MM.1S (cell line): Measurements from ENCODE around the gene TSHZ2.

ENCODE experiments used
- DNase-seq: peaks from one replicate; pipeline ENCODE4 v3.0.0-alpha.2; 2015
- H2AFZ ChIP-seq: fragments of 300-600 bp; sonication (generic); 2 replicates; pipeline ENCODE4 v1.6.0; 2016; ENCODE audit warnings: antibody characterized with exemption, low read length
- H3F3A ChIP-seq: fragments of 300-600 bp; sonication (generic); 2 replicates; pipeline ENCODE4 v1.6.1; 2016; ENCODE audit warnings: mild to moderate bottlenecking, antibody characterized with exemption, low read length, moderate library complexity, mixed read lengths; ENCODE audit not compliant: insufficient read depth
- H3K27ac ChIP-seq: fragments of 300-600 bp; sonication (generic); 2 replicates; pipeline ENCODE4 v1.5.1; 2016; ENCODE audit warnings: mild to moderate bottlenecking, low read length
- H3K27me3 ChIP-seq: fragments of 300-600 bp; sonication (generic); replicated peaks from 2 replicates; pipeline ENCODE4 v1.6.0; 2016; ENCODE audit warnings: low read length; ENCODE audit not compliant: insufficient read depth
- H3K36me3 ChIP-seq: fragments of 300-600 bp; sonication (generic); replicated peaks from 2 replicates; pipeline ENCODE4 v1.6.1; 2016; ENCODE audit warnings: mild to moderate bottlenecking, low read length, mixed read lengths; ENCODE audit not compliant: insufficient read depth
- H3K4me1 ChIP-seq: fragments of 300-600 bp; sonication (generic); 2 replicates; pipeline ENCODE4 v1.6.1; 2016; ENCODE audit warnings: low read length, mixed read lengths
- H3K4me2 ChIP-seq: fragments of 300-600 bp; sonication (generic); 2 replicates; pipeline ENCODE4 v1.6.0; 2016; ENCODE audit warnings: low read depth, low read length
- H3K4me3 ChIP-seq: fragments of 300-600 bp; sonication (generic); 2 replicates; pipeline ENCODE4 v1.5.1; 2016; ENCODE audit warnings: low read length, mixed read lengths
- H3K79me2 ChIP-seq: fragments of 300-600 bp; sonication (generic); 2 replicates; pipeline ENCODE4 v1.6.1; 2016; ENCODE audit warnings: mixed run types, low read length, mixed read lengths
- H3K9ac ChIP-seq: fragments of 300-600 bp; sonication (generic); 2 replicates; pipeline ENCODE4 v1.6.1; 2016; ENCODE audit warnings: low read length, mixed read lengths
- H3K9me2 ChIP-seq: fragments of 300-600 bp; sonication (generic); replicated peaks from 2 replicates; pipeline ENCODE4 v1.6.1; 2016; ENCODE audit warnings: mild to moderate bottlenecking, low read length, mixed read lengths; ENCODE audit not compliant: insufficient read depth
- H3K9me3 ChIP-seq: fragments of 300-600 bp; sonication (generic); replicated peaks from 2 replicates; pipeline ENCODE4 v1.6.1; 2016; ENCODE audit warnings: mild to moderate bottlenecking, low read length, mixed read lengths; ENCODE audit not compliant: insufficient read depth
- H4K20me1 ChIP-seq: fragments of 300-600 bp; sonication (generic); 2 replicates; pipeline ENCODE4 v1.6.1; 2016; ENCODE audit warnings: mild to moderate bottlenecking, low read length, moderate library complexity, mixed read lengths; ENCODE audit not compliant: insufficient read depth
- EZH2 ChIP-seq: fragments of 300-600 bp; sonication (generic); optimal IDR thresholded peaks from 2 replicates; pipeline ENCODE3; 2017; ENCODE audit warnings: low read depth, mild to moderate bottlenecking, antibody characterized with exemption, low read length, mixed read lengths
- EZH2phosphoT487 ChIP-seq: fragments of 300-600 bp; sonication (generic); IDR thresholded peaks from 2 replicates; pipeline ENCODE4 v1.6.1; 2018; ENCODE audit warnings: antibody characterized with exemption, low read length
- TF ChIP-seq, protein P1 (sequence below): fragments of 300-600 bp; sonication (generic); IDR thresholded peaks from 2 replicates; pipeline ENCODE4 v1.5.1; 2016; ENCODE audit warnings: antibody characterized with exemption, low read length, mixed read lengths

Gene TSHZ2

DNA sequence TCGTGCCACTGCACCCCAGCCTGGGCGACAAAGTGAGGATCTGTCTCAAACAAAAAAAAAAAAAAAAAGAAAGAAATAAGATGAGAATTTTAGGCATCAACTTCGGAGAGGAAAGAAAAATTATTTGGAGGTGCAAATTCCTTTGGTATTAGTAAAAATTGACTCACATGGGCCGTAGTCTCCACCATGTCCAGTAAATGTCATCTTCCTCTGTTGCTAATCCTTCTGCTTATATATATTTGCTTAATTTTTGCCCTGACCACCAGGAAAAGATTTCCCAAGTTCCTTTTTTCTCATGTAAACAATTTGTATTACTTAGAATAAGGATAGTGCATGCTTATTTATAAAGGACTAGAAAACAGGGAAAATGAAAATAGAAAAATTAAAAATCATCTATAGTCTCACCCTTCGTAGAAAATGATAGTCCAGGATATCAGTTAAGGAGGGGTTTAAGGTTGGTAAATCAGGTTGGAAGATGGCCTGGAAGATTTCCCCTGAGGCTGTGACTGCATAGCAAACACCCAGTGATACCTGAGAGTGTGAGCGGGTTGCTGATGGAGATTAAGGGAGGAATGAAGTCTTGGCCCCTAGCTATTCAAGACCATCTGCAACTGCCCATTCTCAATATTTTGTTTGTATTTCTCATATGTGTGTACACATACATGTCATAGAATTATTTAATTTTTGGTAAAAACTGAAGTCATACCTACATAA is 380.7 kb downstream of the TSHZ2 start:
- no peak overlapping the region for H3K4me3 ChIP-seq
- no peak overlapping the region for H3K27ac ChIP-seq
- H3K9ac ChIP-seq, result no peak overlapping the region
- no peaks in the 10 kb centered on the region for H3K9me3 ChIP-seq
- no peak for DNase-seq
- H2AFZ ChIP-seq, result no peak overlapping the region
- no peak for TF ChIP-seq EZH2phosphoT487
- TF ChIP-seq EZH2, result no peak
- TF ChIP-seq, protein P1, sequence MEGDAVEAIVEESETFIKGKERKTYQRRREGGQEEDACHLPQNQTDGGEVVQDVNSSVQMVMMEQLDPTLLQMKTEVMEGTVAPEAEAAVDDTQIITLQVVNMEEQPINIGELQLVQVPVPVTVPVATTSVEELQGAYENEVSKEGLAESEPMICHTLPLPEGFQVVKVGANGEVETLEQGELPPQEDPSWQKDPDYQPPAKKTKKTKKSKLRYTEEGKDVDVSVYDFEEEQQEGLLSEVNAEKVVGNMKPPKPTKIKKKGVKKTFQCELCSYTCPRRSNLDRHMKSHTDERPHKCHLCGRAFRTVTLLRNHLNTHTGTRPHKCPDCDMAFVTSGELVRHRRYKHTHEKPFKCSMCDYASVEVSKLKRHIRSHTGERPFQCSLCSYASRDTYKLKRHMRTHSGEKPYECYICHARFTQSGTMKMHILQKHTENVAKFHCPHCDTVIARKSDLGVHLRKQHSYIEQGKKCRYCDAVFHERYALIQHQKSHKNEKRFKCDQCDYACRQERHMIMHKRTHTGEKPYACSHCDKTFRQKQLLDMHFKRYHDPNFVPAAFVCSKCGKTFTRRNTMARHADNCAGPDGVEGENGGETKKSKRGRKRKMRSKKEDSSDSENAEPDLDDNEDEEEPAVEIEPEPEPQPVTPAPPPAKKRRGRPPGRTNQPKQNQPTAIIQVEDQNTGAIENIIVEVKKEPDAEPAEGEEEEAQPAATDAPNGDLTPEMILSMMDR, result no peak
- no peaks in the 10 kb centered on the region for H3F3A ChIP-seq
- H3K27me3 ChIP-seq, result no peaks in the 10 kb centered on the region
- H3K4me2 ChIP-seq, result no peak overlapping the region
- no peaks in the 10 kb centered on the region for H3K4me1 ChIP-seq
- no peaks in the 10 kb centered on the region for H3K9me2 ChIP-seq
- H4K20me1 ChIP-seq, result no peaks in the 10 kb centered on the region
- H3K79me2 ChIP-seq, result no peaks in the 10 kb centered on the region
- H3K36me3 ChIP-seq, result no peaks in the 10 kb centered on the region; the same call in 1 of the 2 replicates

DNA sequence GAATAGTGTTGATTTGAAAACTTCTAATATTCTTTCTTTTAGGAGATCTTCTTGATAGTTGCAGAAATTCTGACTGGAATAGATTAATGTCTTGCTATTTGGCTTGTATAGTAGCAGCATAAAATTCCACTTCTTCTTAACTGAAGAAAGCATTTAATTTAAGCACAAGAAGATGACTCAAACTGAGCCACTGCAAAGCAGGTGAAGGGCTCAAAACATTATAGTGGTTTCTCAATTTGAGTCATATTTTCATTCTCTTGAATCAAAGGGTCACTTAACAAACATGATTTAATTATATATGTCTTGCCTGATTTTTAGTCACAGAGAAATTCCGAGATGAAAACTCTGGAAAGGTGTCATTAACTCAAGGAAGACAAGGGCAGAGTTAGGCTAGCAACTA is 382.2 kb downstream of the TSHZ2 start:
- Histone ChIP-seq H3K9me3 (no peaks in the 10 kb centered on the region), H3K27me3 (no peaks in the 10 kb centered on the region), H3K9me2 (no peaks in the 10 kb centered on the region), H3K4me1 (no peaks in the 10 kb centered on the region), H3K79me2 (no peaks in the 10 kb centered on the region), H3K4me3 (no peak overlapping the region), H4K20me1 (no peaks in the 10 kb centered on the region), H3K9ac (no peak overlapping the region), H3K27ac (no peak overlapping the region), H2AFZ (no peak overlapping the region), H3K36me3 (no peaks in the 10 kb centered on the region; the same call in 1 of the 2 replicates), H3F3A (no peaks in the 10 kb centered on the region), H3K4me2 (no peak overlapping the region)
- DNase-seq, result no peak
- no peak for TF ChIP-seq EZH2phosphoT487
- TF ChIP-seq, protein P1, result no peak
- TF ChIP-seq EZH2, result no peak

DNA sequence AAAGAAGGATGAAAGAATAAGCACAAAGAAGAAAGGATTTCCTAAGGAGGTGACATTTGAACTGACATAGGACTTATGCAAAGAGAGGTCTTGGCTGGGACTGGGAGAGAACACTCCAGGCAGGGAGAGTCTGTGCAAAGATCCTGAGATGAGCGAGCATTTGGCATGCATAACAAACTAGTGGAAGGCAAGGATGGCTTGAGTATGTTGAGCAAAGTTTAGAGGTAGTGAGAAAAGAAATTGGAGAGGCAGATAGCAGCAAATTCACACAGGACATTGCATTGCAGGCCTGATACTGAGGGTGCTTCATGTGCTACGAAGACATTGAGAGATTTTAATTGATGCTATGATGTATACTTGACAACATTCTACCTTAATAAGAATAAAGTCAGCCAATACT is 383.6 kb downstream of the TSHZ2 start:
- no peaks in the 10 kb centered on the region for H3F3A ChIP-seq
- no peak overlapping the region for H3K9ac ChIP-seq
- no peaks in the 10 kb centered on the region for H3K27me3 ChIP-seq
- no peak for DNase-seq
- no peaks in the 10 kb centered on the region for H3K4me1 ChIP-seq
- H3K9me3 ChIP-seq, result no peaks in the 10 kb centered on the region
- no peaks in the 10 kb centered on the region; the same call in 1 of the 2 replicates for H3K36me3 ChIP-seq
- H2AFZ ChIP-seq, result no peak overlapping the region
- H4K20me1 ChIP-seq, result no peaks in the 10 kb centered on the region
- H3K27ac ChIP-seq, result no peak overlapping the region
- TF ChIP-seq, protein P1, result no peak
- TF ChIP-seq EZH2 (no peak), EZH2phosphoT487 (no peak)
- H3K9me2 ChIP-seq, result no peaks in the 10 kb centered on the region
- H3K4me2 ChIP-seq, result no peak overlapping the region
- H3K4me3 ChIP-seq, result no peak overlapping the region
- no peaks in the 10 kb centered on the region for H3K79me2 ChIP-seq
